HEK293 (cell line): Measurements from ENCODE around the gene ENOX2.

Source experiments
- CTCF ChIA-PET: fragments of 350-600 bp; formaldehyde crosslinking; extraction: SDS; loops from one replicate; lab custom pipeline; 2021; ENCODE audit warnings: antibody characterized with exemption; lab: Yijun Ruan, JAX
- POLR2A ChIA-PET: fragments of 300-600 bp; formaldehyde crosslinking; extraction: SDS; loops from one replicate; lab custom pipeline; 2020; ENCODE audit warnings: antibody characterized with exemption, inconsistent platforms; lab: Yijun Ruan, JAX
- H3K27ac ChIP-seq: fragments of 200-500 bp; sonication (Bioruptor generic); 2 replicates; pipeline ENCODE4 v1.5.1; 2014; ENCODE audit warnings: low read depth, low read length, control low read depth, inconsistent platforms; ENCODE audit errors: extremely low read depth
- H3K36me3 ChIP-seq, 2 experiments: fragments of 200-500 bp in 1 of 2; sonication (Bioruptor generic) in 1 of 2; 1 replicate in 1 of 2; 2 replicates in 1 of 2; pipeline ENCODE4 v1.5.1; 2014 to 2017; ENCODE audit warnings: inconsistent platforms in 2 of 2, low read length in 2 of 2; ENCODE audit not compliant: control insufficient read depth in 2 of 2, insufficient read depth in 1 of 2
- H3K4me1 ChIP-seq: fragments of 200-500 bp; sonication (Bioruptor generic); 2 replicates; pipeline ENCODE4 v1.5.1; 2014; ENCODE audit warnings: mild to moderate bottlenecking, low read length, inconsistent platforms; ENCODE audit not compliant: control insufficient read depth, insufficient read depth
- H3K4me3 ChIP-seq: 2 replicates; pipeline ENCODE4 v1.5.1; 2011; ENCODE audit warnings: low read depth, mild to moderate bottlenecking, control low read depth, low read length, moderate library complexity
- H3K9me3 ChIP-seq: fragments of 200-500 bp; sonication (Bioruptor generic); 2 replicates; pipeline ENCODE4 v1.5.1; 2014; ENCODE audit warnings: low read depth, low read length, inconsistent platforms; ENCODE audit not compliant: control insufficient read depth, insufficient read depth
- IKZF3 ChIP-seq: fragments of 450-650 bp; IDR thresholded peaks from 2 replicates; pipeline ENCODE4 v1.5.0; 2018; ENCODE audit warnings: missing biosample characterization, mild to moderate bottlenecking, missing genetic modification characterization, moderate library complexity
- INSM2 ChIP-seq: fragments of 450-650 bp; formaldehyde crosslinking; IDR thresholded peaks from 2 replicates; pipeline ENCODE4 v1.5.1; 2016; ENCODE audit warnings: missing biosample characterization, missing genetic modification characterization
- KLF10 ChIP-seq: fragments of 450-650 bp; IDR thresholded peaks from 2 replicates; pipeline ENCODE4 v1.5.1; 2018; ENCODE audit warnings: missing biosample characterization, mild to moderate bottlenecking, missing genetic modification characterization
- TSHZ1 ChIP-seq: fragments of 450-650 bp; formaldehyde crosslinking; IDR thresholded peaks from 2 replicates; pipeline ENCODE4 v1.5.1; 2016; ENCODE audit warnings: missing biosample characterization, missing genetic modification characterization, borderline replicate concordance
- ZFHX2 ChIP-seq: fragments of 450-650 bp; formaldehyde crosslinking; conservative IDR thresholded peaks from 2 replicates; pipeline ENCODE4 v1.5.1; 2016; ENCODE audit warnings: missing biosample characterization, missing genetic modification characterization
- ZFP69B ChIP-seq: fragments of 450-650 bp; formaldehyde crosslinking; IDR thresholded peaks from 2 replicates; pipeline ENCODE4 v1.5.1; 2016; ENCODE audit warnings: missing biosample characterization, missing genetic modification characterization
- ZNF112 ChIP-seq: fragments of 450-650 bp; formaldehyde crosslinking; IDR thresholded peaks from 2 replicates; pipeline ENCODE4 v1.5.0; 2017; ENCODE audit warnings: missing biosample characterization, missing genetic modification characterization
- ZNF324 ChIP-seq: fragments of 450-650 bp; formaldehyde crosslinking; IDR thresholded peaks from 2 replicates; pipeline ENCODE4 v1.5.1; 2016; ENCODE audit warnings: missing biosample characterization, missing genetic modification characterization
- ZNF423 ChIP-seq: fragments of 450-650 bp; formaldehyde crosslinking; IDR thresholded peaks from 2 replicates; pipeline ENCODE4 v1.5.1; 2016; ENCODE audit warnings: missing biosample characterization, missing genetic modification characterization
- ZNF449 ChIP-seq: fragments of 450-650 bp; formaldehyde crosslinking; IDR thresholded peaks from 2 replicates; pipeline ENCODE4 v1.5.1; 2017; ENCODE audit warnings: missing biosample characterization, mild to moderate bottlenecking, missing genetic modification characterization, moderate library complexity
- ZNF473 ChIP-seq: fragments of 450-650 bp; formaldehyde crosslinking; IDR thresholded peaks from 2 replicates; pipeline ENCODE4 v1.5.1; 2017; ENCODE audit warnings: missing biosample characterization, missing genetic modification characterization
- ZNF558 ChIP-seq: fragments of 450-650 bp; formaldehyde crosslinking; IDR thresholded peaks from 2 replicates; pipeline ENCODE4 v1.5.1; 2016; ENCODE audit warnings: missing biosample characterization, missing genetic modification characterization
- ZNF629 ChIP-seq: fragments of 450-650 bp; formaldehyde crosslinking; IDR thresholded peaks from 2 replicates; pipeline ENCODE4 v1.5.1; 2017; ENCODE audit warnings: missing biosample characterization, missing genetic modification characterization
- ZNF677 ChIP-seq: fragments of 450-650 bp; IDR thresholded peaks from 2 replicates; pipeline ENCODE4 v1.5.0; 2018; ENCODE audit warnings: missing biosample characterization, mild to moderate bottlenecking, missing genetic modification characterization, moderate library complexity
- ZNF692 ChIP-seq: fragments of 450-650 bp; formaldehyde crosslinking; IDR thresholded peaks from 2 replicates; pipeline ENCODE4 v1.5.1; 2016; ENCODE audit warnings: missing biosample characterization, missing genetic modification characterization
- ZNF704 ChIP-seq: fragments of 450-650 bp; formaldehyde crosslinking; IDR thresholded peaks from 2 replicates; pipeline ENCODE4 v1.5.1; 2016; ENCODE audit warnings: missing biosample characterization, missing genetic modification characterization
- ZNF837 ChIP-seq: fragments of 450-650 bp; formaldehyde crosslinking; IDR thresholded peaks from 2 replicates; pipeline ENCODE4 v1.5.1; 2016; ENCODE audit warnings: missing biosample characterization, missing genetic modification characterization
- ZNF843 ChIP-seq: fragments of 450-650 bp; formaldehyde crosslinking; IDR thresholded peaks from 2 replicates; pipeline ENCODE4 v1.5.1; 2016; ENCODE audit warnings: missing biosample characterization, missing genetic modification characterization
- ZSCAN16 ChIP-seq: fragments of 450-650 bp; formaldehyde crosslinking; IDR thresholded peaks from 2 replicates; pipeline ENCODE4 v1.5.1; 2016; ENCODE audit warnings: missing biosample characterization, missing genetic modification characterization
- ZSCAN18 ChIP-seq: fragments of 450-650 bp; formaldehyde crosslinking; IDR thresholded peaks from 2 replicates; pipeline ENCODE4 v1.5.1; 2016; ENCODE audit warnings: missing biosample characterization, missing genetic modification characterization
- ZSCAN23 ChIP-seq: fragments of 450-650 bp; formaldehyde crosslinking; IDR thresholded peaks from 2 replicates; pipeline ENCODE4 v1.5.1; 2016; ENCODE audit warnings: missing biosample characterization, missing genetic modification characterization

ENOX2 gene

GRCh38 chrX:130902783-130903613, at the start of gene ENOX2:
ENOX2 (minus strand) TSS chrX:130903209; CDS start chrX:130703216, 199,993 bp downstream.
- no peaks in the 10 kb centered on the region for H3K9me3 ChIP-seq
- H3K4me3 ChIP-seq, result peak within 1 kb of the TSS; percentile 75
- CTCF ChIA-PET, result interaction anchor here (0.5 to 1.7 kb wide), 3 partner anchors 14 to 1357 kb away, joined by 3 to 7 read pairs (median 5); no protein-coding TSS in a partner anchor
- peaks cover 3% of the 10 kb centered on the region; the same call in 1 of the 2 replicates for H3K4me1 ChIP-seq
- POLR2A ChIA-PET, result interaction anchor here (0.6 to 1.4 kb wide), 12 partner anchors 13 to 563 kb away, joined by 3 to 10 read pairs (median 4); partner anchors contain the start of genes RBMX2 and SLC25A14
- H3K36me3 ChIP-seq, result peaks cover 0 to 9% of the 10 kb centered on the region in 2 experiments; a peak in 1 of 3 replicates
- peak within 1 kb of the TSS; percentile 87 for H3K27ac ChIP-seq
- TF ChIP-seq ZNF837 (tag by site-specific recombination) (no peak), ZSCAN23 (tag by site-specific recombination) (no peak), ZNF692 (tag by site-specific recombination) (peak; percentile 69), KLF10 (tag by site-specific recombination) (no peak), ZSCAN16 (no peak; the same call in 1 of the 2 replicates), ZNF704 (tag by site-specific recombination) (no peak), ZNF112 (tag by site-specific recombination) (no peak), IKZF3 (no peak), ZNF843 (peak; percentile 39; the same call in 1 of the 2 replicates), ZNF629 (tag by site-specific recombination) (peak; percentile 45; the same call in 1 of the 2 replicates), ZSCAN18 (tag by site-specific recombination) (no peak), ZNF558 (tag by site-specific recombination) (no peak), TSHZ1 (tag by site-specific recombination) (no peak), ZFP69B (0 out of 2 replicates have a peak, but pooled peaks have one; percentile 43), ZNF677 (no peak), INSM2 (tag by site-specific recombination) (0 out of 2 replicates have a peak, but pooled peaks have one; percentile 31), ZFHX2 (tag by site-specific recombination) (0 out of 2 replicates have a peak, but pooled peaks have one; percentile 32), ZNF449 (tag by site-specific recombination) (no peak; the same call in 1 of the 2 replicates), ZNF324 (tag by site-specific recombination) (no peak), ZNF473 (no peak), ZNF423 (tag by site-specific recombination) (peak; percentile 87)
